Keratinocyte (primary cell): ENCODE data around the gene ADGRV1. TPM values are rescaled to one million over a fixed set of nuclear protein-coding genes. Genes with fewer than 3 reads are reported as not detected.

Experiments used
- DNase-seq: peaks from one replicate; pipeline ENCODE4 v3.0.0-alpha.2; 2011; ENCODE audit warnings: low read depth, missing footprints, low spot score
- FAIRE-seq: peaks from 2 replicates; lab custom pipeline; 2011; peaks lifted over from hg19 to GRCh38; lab: Jason Lieb, UNC
- H2AFZ ChIP-seq: 2 replicates; pipeline ENCODE4 v1.6.0; 2012; ENCODE audit warnings: low read length, control low read depth, inconsistent platforms; ENCODE audit not compliant: control insufficient read depth
- H3K27ac ChIP-seq: 2 replicates; pipeline ENCODE4 v1.5.1; 2011; ENCODE audit warnings: low read length; ENCODE audit not compliant: control insufficient read depth, insufficient read depth
- H3K27me3 ChIP-seq: 3 replicates; pipeline ENCODE4 v1.6.0; 2011; ENCODE audit warnings: low read length; ENCODE audit not compliant: control insufficient read depth, insufficient read depth; ENCODE audit errors: extremely low read depth
- H3K36me3 ChIP-seq, 2 experiments: 2 replicates in 1 of 2; 3 replicates in 1 of 2; pipeline ENCODE4 v1.5.1; 2011; ENCODE audit warnings: low read length in 2 of 2, mild to moderate bottlenecking in 1 of 2; ENCODE audit not compliant: control insufficient read depth in 2 of 2, insufficient read depth in 2 of 2; ENCODE audit errors: extremely low read depth in 1 of 2
- H3K4me1 ChIP-seq: 3 replicates; pipeline ENCODE4 v1.5.1; 2011; ENCODE audit warnings: low read length; ENCODE audit not compliant: control insufficient read depth, insufficient read depth; ENCODE audit errors: extremely low read depth
- H3K4me2 ChIP-seq: 3 replicates; pipeline ENCODE4 v1.6.0; 2011; ENCODE audit warnings: low read depth, low read length; ENCODE audit not compliant: control insufficient read depth, insufficient read depth; ENCODE audit errors: extremely low read depth
- H3K4me3 ChIP-seq, 3 experiments: fragments of 200-600 bp in 1 of 3; sonication (generic) in 1 of 3; 2 replicates in 2 of 3; 3 replicates in 1 of 3; pipeline ENCODE4 v1.5.1; 2011 to 2016; ENCODE audit warnings: low read length in 3 of 3, mild to moderate bottlenecking in 3 of 3, control low read depth in 2 of 3, inconsistent platforms in 1 of 3, low read depth in 1 of 3, mixed read lengths in 1 of 3, mixed run types in 1 of 3, moderate library complexity in 1 of 3; ENCODE audit not compliant: control insufficient read depth in 2 of 3, insufficient read depth in 2 of 3; ENCODE audit errors: extremely low read depth in 1 of 3
- H3K79me2 ChIP-seq: 2 replicates; pipeline ENCODE4 v1.6.0; 2012; ENCODE audit warnings: low read length; ENCODE audit not compliant: control insufficient read depth, insufficient read depth
- H3K9ac ChIP-seq: 3 replicates; pipeline ENCODE4 v1.6.0; 2011; ENCODE audit warnings: low read length; ENCODE audit not compliant: control insufficient read depth, insufficient read depth; ENCODE audit errors: extremely low read depth
- H3K9me1 ChIP-seq: 3 replicates; pipeline ENCODE4 v1.6.0; 2011; ENCODE audit warnings: low read length; ENCODE audit not compliant: control insufficient read depth, insufficient read depth; ENCODE audit errors: extremely low read depth
- H3K9me3 ChIP-seq: 2 replicates; pipeline ENCODE4 v1.5.1; 2012; ENCODE audit warnings: low read depth, low read length; ENCODE audit not compliant: control insufficient read depth
- H4K20me1 ChIP-seq: 3 replicates; pipeline ENCODE4 v1.6.0; 2011; ENCODE audit warnings: low read length; ENCODE audit not compliant: control insufficient read depth, insufficient read depth; ENCODE audit errors: extremely low read depth
- CTCF ChIP-seq, 3 experiments: IDR thresholded peaks in 1 of 3; conservative IDR thresholded peaks in 1 of 3; optimal IDR thresholded peaks in 1 of 3; 2 replicates in 2 of 3; 3 replicates in 1 of 3; pipeline versions ENCODE3 to v1.5.1; 2011; ENCODE audit warnings: low read length in 3 of 3, mild to moderate bottlenecking in 3 of 3, moderate library complexity in 2 of 3, control low read depth in 1 of 3, inconsistent platforms in 1 of 3; ENCODE audit not compliant: insufficient read depth in 2 of 3; ENCODE audit errors: extremely low read depth in 1 of 3
- EZH2 ChIP-seq: IDR thresholded peaks from one replicate; pipeline ENCODE4 v1.6.1; 2012; ENCODE audit warnings: inconsistent platforms, mild to moderate bottlenecking, low read length, moderate library complexity
- dilution Hi-C: fragments of 300-500 bp; cut with MboI; formaldehyde crosslinking; loops from one replicate; pipeline ENCODE4 v1.7.0; 2020; ENCODE audit warnings: low sequenced_read_pairs; ENCODE audit not compliant: extremely low pct_ligation_motif_present
- polyA plus RNA-seq, 5 experiments: library from polyadenylated mRNA; depleted of rRNA in 3 of 5; stranded (reverse) in 3 of 5; stranded (forward) in 1 of 5; unstranded in 1 of 5; fragments of >200 nt; gene quantifications; 1 replicate in 1 of 5; 2 replicates in 3 of 5; 3 replicates in 1 of 5; pipeline versions ENCODE4 v1.2.1 to v1.2.3, GENCODE V29; 2011 to 2012; ENCODE audit warnings: missing spikeins in 2 of 5, low read depth in 1 of 5, low replicate concordance in 1 of 5

ADGRV1 gene
- polyA plus RNA-seq, 1 donor (not counting 4 experiments of a cell fraction or from before 2014, with no cell fraction given): 0.05 TPM

GRCh38 chr5:90876366-90876765, 317.8 kb downstream of the ADGRV1 start:
- no peak overlapping the region for H3K9ac ChIP-seq
- H3K27ac ChIP-seq: no peak overlapping the region
- no peak overlapping the region for H2AFZ ChIP-seq
- H3K4me2 ChIP-seq: no peak overlapping the region
- no peaks in the 10 kb centered on the region for H4K20me1 ChIP-seq
- no peak for TF ChIP-seq CTCF (optimal IDR thresholded peaks at IDR 0.05 in 1 of 3, IDR thresholded peaks at IDR 0.05 in 1 of 3, conservative IDR thresholded peaks at IDR 0.05 in 1 of 3; ENCODE audit: extremely low read depth in 1 of 3, insufficient read depth in 2 of 3, low read length in 3 of 3)
- TF ChIP-seq EZH2: no peak
- H3K9me3 ChIP-seq: no peaks in the 10 kb centered on the region
- H3K9me1 ChIP-seq: no peaks in the 10 kb centered on the region
- H3K4me3 ChIP-seq: no peak overlapping the region
- DNase-seq (no peak), FAIRE-seq (no peak)
- no peaks in the 10 kb centered on the region for H3K36me3 ChIP-seq
- H3K4me1 ChIP-seq: no peaks in the 10 kb centered on the region
- no peaks in the 10 kb centered on the region for H3K79me2 ChIP-seq
- H3K27me3 ChIP-seq: no peaks in the 10 kb centered on the region
- dilution Hi-C loops: loop anchor here (25.0 kb wide), 1 partner anchor 511 kb away; the partner anchor contains the start of gene ARRDC3

- Histone ChIP-seq H3K36me3 (no peaks in the 10 kb centered on the region), H4K20me1 (no peaks in the 10 kb centered on the region), H2AFZ (no peak overlapping the region), H3K4me1 (no peaks in the 10 kb centered on the region), H3K27me3 (no peaks in the 10 kb centered on the region), H3K4me2 (no peak overlapping the region), H3K9ac (no peak overlapping the region), H3K79me2 (no peaks in the 10 kb centered on the region), H3K9me3 (no peaks in the 10 kb centered on the region), H3K9me1 (no peaks in the 10 kb centered on the region), H3K4me3 (no peak overlapping the region), H3K27ac (no peak overlapping the region)
- dilution Hi-C loops: loop anchor here (25.0 kb wide), 1 partner anchor 510 kb away; the partner anchor contains the start of gene ARRDC3
- TF ChIP-seq CTCF (optimal IDR thresholded peaks at IDR 0.05 in 1 of 3, IDR thresholded peaks at IDR 0.05 in 1 of 3, conservative IDR thresholded peaks at IDR 0.05 in 1 of 3; ENCODE audit: extremely low read depth in 1 of 3, insufficient read depth in 2 of 3, low read length in 3 of 3) (no peak), EZH2 (no peak)
- DNase-seq: no peak
- no peak for FAIRE-seq
These were observed 318.5 kb downstream of the ADGRV1 start for GRCh38 chr5:90877049-90877448.
